GM21423 (cell line): Measurements from ENCODE around the gene CRADD.
A peak's percentile ranks its signal among the peaks of the same experiment; 100 is the strongest.

Source experiments
- ATAC-seq: cut with Tn5 transposase; IDR thresholded peaks from one replicate; pipeline ENCODE4 v1.9.1; 2021; ENCODE audit warnings: mild to moderate bottlenecking, moderate library complexity; ENCODE audit not compliant: unreplicated experiment

Gene CRADD

GRCh38 chr12:93734784-93735183, 57.6 kb downstream of the CRADD start:
- no peak for ATAC-seq

- no peak for ATAC-seq
Measured at GRCh38 chr12:93736640-93737178, 59.5 kb downstream of the CRADD start.

- ATAC-seq, result no peak
Measured at GRCh38 chr12:93737457-93738198, 60.5 kb downstream of the CRADD start.

- no peak for ATAC-seq
Measured at GRCh38 chr12:93738199-93739058, 61.3 kb downstream of the CRADD start.

GRCh38 chr12:93740751-93741150, 63.6 kb downstream of the CRADD start:
- no peak for ATAC-seq

- ATAC-seq, result peak; percentile 25
Measured at GRCh38 chr12:93741659-93742109, 64.5 kb downstream of the CRADD start.

GRCh38 chr12:93742110-93742934, 65.1 kb downstream of the CRADD start:
- peak; percentile 90 for ATAC-seq

- ATAC-seq, result no peak
Measured at GRCh38 chr12:93743229-93743998, 66.2 kb downstream of the CRADD start.

GRCh38 chr12:93743999-93744689, 67.0 kb downstream of the CRADD start:
- ATAC-seq, result no peak

GRCh38 chr12:93745286-93745685, 68.1 kb downstream of the CRADD start:
- no peak for ATAC-seq

- ATAC-seq, result no peak
Measured at GRCh38 chr12:93746572-93747168, 69.5 kb downstream of the CRADD start.

GRCh38 chr12:93748672-93749383, 71.7 kb downstream of the CRADD start:
- ATAC-seq, result no peak

GRCh38 chr12:93749515-93749914, 72.3 kb downstream of the CRADD start:
- ATAC-seq, result no peak

- ATAC-seq, result no peak
Measured at GRCh38 chr12:93750056-93750455, 72.9 kb downstream of the CRADD start.

GRCh38 chr12:93751864-93752610, 74.9 kb downstream of the CRADD start:
- no peak for ATAC-seq

GRCh38 chr12:93753285-93753684, 76.1 kb downstream of the CRADD start:
- ATAC-seq, result no peak

GRCh38 chr12:93753838-93754429, 76.8 kb downstream of the CRADD start:
- no peak for ATAC-seq
